OCI-LY3 (cell line): ENCODE measurements around the gene DMBX1.

ENCODE experiments used
- CTCF ChIP-seq: fragments of 200-600, 300-600 bp; sonication (generic); IDR thresholded peaks from 2 replicates; pipeline ENCODE4 v1.5.1; 2014; ENCODE audit warnings: antibody characterized with exemption, low read length, low read depth
- EZH2phosphoT487 ChIP-seq: fragments of 200-600 bp; shearing (Covaris generic); IDR thresholded peaks from 2 replicates; pipeline ENCODE4 v1.6.1; 2018; ENCODE audit warnings: antibody characterized with exemption, mixed run types, low read depth

GRCh38 chr1:46480959-46481646 is 8.5 kb upstream of the DMBX1 start:
- TF ChIP-seq CTCF, result no peak
- no peak for TF ChIP-seq EZH2phosphoT487
